GM18868 (cell line): Measurements from ENCODE around the gene BSPH1.
"Not testable (repeated sequence)": the region's sequence is repeated elsewhere in the genome, so short reads cannot be mapped to it uniquely, and the experiment has no call there.

Source experiments
- ATAC-seq: cut with Tn5 transposase; IDR thresholded peaks from one replicate; pipeline ENCODE4 v1.9.1; 2021; ENCODE audit warnings: mild to moderate bottlenecking, moderate library complexity; ENCODE audit not compliant: unreplicated experiment

BSPH1 gene, protein sequence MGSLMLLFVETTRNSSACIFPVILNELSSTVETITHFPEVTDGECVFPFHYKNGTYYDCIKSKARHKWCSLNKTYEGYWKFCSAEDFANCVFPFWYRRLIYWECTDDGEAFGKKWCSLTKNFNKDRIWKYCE

DNA sequence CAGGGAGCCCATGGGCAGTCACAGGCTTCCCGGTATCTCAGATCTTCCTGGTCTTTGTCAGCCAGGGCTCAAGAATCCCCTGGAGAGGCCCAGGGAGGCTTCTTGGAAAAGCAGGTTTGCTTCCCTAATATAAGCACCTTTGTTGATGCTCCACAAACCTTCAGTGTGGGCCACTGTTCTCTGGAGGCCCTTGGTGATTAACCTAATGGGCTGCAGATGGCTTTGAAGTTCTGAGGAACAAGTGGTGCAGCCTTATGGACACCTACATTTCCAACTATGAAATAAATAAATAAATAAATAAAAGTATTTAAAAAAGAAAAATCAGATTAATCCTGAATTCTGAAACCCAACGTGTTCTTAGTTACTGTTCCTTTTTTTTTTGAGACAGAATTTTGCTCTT lies at the start of gene BSPH1:
BSPH1 (minus strand) TSS at position 101 of the 400 bp plus-strand sequence; CDS start at position 12, 89 bp downstream.
- no peak for ATAC-seq

DNA sequence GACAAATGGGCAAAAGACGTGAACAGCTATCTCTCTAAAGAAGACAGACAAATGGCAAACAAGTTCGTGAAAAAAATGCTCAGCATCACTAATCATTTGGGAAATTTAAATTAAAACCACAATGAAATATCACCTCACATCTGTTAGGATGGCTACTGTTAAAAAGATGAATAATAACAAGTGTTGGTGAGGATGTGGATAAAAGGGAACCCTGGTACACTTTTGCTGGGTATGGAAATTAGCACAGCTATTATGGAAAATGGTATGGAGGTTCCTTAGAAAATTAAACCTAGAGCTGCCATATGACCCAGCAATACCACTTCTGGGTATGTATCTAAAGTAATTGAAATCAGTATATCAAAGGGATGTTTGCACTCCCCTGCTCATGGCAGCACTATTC lies 44.8 kb upstream of the BSPH1 start:
- ATAC-seq = no peak

DNA sequence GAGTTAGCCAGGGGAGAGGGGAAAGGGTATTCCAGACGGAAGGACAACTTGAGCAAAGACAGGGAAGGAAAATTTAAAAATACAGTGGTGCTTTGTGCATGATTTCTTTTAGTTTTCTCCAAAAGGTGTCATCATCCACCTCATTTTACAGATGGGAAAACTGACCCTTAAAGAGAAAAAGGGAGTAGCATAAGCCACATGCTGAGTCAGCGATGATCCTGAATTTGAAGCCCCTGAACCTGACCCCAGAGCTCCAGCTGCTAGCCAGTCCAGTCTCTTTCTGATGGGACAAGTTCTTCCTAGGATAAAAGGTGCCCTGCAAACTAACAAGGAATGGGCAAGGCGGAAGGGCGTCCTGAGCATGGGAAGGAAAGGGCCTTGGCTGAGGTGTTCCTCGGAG lies 41.6 kb upstream of the BSPH1 start:
- no peak for ATAC-seq

DNA sequence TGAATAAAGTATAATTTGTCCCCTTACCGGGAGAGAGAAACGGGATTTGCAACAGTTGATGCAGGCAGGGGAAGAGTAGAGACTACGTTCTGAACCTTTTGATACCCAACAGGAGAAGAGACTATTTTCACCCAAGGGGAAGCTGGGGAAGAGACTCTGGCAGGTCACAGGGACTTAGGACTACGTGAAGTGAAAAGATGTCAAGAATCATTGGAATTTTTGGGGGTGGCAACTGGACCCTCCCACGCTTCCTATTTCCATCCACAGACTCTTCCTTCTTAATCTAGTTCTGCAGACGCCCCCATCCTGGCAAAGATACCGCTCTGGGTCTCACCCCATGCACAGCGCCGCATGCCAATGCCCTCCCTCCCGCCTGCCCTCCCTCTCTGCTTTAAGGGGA lies 38.1 kb upstream of the BSPH1 start:
- no peak for ATAC-seq

DNA sequence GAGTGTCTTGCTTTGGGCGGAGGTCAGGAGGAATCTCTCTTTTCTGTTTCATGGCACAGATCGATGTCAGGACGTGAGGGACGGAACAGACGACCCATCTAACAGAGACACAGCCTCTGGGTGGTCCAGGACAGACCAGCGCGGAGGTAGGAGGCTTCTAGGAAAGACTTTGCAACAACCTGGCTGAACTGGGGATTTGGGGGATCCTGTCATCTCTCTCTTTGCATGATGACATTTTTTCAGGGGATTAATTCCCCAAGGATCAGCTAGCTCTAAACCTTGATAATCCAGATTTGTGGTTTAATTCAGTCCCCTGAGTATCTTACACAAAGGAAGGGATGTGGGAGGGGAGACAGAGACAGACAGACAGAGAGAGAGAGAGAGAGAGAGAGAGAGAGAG lies 37.5 kb upstream of the BSPH1 start:
- no peak for ATAC-seq

DNA sequence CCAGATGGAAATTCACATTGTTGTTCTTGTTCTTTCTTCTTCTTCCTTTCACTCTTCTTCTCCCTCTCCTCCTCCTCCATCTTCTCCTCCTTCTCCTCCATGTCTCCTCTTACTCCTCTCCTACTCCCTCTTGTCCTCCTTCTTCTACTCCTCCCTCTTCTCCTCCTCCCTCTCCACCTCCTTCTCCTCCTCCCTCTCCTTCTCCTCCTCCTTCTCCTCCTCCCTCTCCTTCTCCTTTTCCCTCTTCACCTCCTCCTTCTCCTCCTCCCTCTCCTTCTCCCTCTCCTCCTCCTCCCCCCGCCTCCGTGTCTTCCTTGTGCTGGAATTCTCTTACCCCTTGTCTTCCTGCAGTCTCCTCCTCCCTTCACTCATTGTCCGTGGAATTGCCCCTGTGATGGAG lies 33.5 kb upstream of the BSPH1 start:
- ATAC-seq = no peak

DNA sequence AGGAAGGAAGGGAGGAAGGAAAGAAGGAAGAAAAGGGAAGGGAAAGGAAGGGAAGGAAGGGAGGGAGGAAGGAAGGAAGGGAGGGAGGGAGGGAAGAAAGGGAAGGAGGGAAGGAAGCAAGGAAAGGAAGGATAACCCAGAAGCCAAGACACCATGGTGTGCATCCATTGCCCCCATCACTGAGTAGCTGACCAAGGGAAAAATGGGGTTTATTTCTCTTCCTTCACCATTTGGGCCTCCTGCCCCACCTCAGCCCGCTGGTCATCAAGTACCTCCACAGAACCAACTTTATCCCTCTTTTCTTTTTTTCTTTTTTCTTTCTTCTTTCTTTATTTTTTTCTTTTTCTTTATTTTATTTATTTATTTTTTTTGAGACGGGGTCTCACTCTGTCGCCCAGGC lies 31.5 kb upstream of the BSPH1 start:
- no peak for ATAC-seq

DNA sequence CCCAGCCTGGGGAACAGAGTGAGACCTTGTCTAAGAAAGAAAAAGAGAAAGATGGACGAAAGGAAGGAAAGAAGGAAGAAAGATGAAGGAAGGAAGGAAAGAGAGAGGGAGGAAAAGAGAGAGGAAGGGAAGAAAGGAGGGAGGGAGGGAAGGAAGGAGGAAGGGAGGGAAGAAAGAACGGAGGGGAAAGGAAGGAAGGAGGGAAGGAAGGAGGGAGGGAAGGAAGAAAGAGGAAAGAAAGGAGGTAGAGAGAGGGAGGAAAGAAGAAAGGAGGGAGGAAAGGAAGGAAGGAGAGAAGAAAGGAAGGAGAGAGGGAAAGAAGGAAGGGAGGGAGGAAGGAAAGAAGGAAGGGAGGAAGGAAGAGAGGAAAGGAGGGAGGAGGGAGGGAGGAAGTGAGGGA lies 31.0 kb upstream of the BSPH1 start:
- no peak for ATAC-seq

DNA sequence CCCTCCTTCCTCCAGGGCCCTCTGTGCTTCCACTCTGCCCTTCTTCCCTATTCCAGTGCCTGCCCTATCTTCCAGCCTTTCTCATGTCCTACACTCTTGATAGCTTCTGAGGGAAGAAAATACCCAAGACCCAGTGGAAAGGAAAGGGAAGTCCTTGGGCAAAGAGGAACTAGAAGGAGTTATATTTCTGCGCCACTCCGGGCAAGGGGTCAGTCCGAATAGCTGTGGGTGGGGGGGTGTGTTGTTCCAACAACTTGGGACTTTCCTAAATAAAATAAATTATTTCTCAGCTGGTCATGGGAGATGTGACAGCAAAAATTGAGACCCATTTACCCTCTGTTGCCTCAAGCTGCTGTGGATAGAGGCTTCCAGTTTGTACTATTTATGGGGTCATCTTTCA lies 28.7 kb upstream of the BSPH1 start:
- ATAC-seq = no peak

DNA sequence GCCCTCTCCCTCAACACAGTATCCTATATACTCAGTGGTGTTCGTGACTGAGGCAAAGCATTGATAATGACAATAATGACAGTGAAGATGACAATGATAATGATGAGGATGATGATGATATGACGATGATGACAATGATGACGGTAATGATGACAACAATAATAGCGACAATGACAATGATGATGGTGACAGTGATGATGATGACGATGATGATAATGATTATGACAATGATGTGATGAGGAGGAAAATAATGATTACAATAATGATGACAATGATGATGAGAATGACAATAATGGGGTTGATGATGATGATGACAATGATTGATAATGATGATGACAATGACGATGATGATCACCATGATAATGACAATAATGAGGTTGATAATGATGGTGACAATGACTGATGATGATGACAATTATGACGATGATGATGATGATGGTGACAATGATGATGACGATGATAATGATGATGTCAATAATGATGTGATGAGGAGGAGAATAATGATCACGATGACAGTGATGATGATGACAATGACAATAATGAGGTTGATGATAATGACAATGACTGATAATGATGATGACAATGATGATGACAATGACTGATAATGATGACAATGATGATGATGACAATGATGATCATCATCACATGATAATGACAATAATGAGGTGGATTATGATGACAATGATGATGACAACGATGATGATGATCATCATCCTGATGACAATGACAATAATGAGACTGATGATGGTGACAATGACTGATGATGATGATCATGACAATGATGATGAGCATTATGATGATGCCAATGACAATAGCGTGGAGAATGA lies 19.2 kb upstream of the BSPH1 start:
- no peak for ATAC-seq

DNA sequence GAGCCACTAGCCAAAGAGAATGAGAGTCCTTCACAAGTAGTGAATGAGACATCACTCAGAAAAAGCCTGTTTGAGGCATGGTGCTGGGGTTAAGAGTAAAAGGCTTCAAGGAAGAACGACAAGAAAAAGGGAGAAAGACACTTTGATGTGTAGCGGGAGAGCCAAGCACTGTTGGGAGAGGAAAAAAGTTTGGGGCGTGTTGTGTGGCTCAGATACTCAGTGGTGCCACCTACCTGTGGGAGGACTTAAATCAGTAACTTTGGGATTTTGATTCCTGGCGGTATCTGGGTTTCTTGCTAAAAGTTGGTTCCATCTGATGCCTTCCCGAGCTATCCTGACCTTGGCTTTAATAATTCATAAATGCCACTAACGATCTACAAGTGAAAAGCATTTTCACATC lies 14.8 kb upstream of the BSPH1 start:
- no peak for ATAC-seq

DNA sequence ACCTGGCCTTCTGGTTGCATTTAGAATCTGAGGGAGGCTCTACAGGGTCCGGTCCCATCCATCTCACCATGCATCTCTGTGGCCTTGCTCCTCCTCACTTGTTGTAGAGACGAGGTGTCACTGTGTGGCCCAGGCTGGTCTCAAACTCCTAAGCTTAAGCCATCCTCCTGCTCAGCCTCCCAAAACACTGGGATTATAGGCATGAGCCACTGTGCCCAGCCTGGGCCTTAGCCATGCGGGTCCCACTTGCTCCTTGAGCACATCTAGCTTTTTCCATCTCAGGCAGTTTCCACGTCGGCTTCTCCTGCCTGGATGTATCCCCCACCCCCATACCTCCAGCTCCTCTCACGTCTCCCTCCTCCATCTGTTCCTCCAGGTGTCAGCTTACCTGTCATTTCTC lies 12.3 kb upstream of the BSPH1 start:
- no peak for ATAC-seq

DNA sequence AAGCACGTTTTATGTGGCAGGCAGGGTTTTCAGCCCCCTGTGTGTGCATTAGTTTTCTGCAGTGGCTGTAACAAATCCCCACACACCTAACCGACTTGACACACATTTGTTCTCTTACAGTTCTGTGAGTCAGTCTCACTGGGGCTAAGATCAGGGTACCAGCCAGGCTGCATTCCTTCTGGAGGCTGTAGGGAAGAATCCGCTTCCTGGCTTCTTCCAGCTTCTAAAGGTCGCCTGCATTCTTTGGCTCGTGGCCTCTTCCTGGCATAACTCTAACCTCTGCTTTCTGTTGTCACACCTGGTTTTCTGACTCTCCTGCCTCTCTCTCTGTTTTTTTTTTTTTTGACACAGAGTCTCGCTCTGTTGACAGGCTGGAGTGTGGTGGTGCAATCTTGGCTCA lies 8.9 kb upstream of the BSPH1 start:
- ATAC-seq = no peak

DNA sequence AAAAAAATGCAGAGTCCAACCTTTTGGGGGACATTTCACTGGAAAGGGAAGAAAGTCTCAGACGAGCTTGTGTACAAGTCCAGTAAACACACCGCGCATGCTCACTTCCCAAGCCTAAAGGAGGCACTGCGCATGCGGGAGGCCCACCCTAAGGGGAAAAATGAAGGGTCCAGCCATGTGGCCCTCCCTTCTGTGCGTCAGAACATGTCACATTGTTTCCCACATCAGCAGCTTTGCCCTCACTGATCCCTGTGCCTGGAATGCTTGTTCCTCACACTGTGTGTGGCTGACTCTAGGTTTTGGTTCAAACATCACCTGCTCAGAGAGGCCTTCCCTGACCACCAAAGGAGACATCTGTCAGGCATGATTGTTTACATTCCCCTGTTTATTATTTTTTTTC lies 6.8 kb upstream of the BSPH1 start:
- ATAC-seq = no peak

DNA sequence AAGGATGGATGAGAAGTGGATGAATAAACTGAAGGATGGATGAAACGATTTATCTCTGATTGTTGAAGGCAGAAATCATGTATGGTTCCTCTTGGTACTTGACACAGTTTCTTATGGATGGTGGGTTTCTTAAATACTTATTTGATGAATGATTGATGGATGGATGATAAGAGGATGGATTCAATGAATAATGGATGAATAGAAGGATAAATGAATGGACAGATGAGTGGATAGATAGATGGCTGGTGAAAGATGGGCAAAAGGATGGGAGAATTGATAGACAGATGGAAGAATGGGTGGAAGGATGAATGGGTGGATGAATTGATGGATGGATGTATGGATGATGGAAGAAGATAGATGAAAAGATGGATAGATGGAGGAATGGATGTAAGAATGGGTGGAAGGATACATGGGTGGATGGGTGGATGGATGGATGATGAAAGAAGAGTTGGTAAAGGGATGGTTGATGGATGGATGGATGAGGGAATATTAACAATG lies 4.3 kb upstream of the BSPH1 start:
- no peak for ATAC-seq

DNA sequence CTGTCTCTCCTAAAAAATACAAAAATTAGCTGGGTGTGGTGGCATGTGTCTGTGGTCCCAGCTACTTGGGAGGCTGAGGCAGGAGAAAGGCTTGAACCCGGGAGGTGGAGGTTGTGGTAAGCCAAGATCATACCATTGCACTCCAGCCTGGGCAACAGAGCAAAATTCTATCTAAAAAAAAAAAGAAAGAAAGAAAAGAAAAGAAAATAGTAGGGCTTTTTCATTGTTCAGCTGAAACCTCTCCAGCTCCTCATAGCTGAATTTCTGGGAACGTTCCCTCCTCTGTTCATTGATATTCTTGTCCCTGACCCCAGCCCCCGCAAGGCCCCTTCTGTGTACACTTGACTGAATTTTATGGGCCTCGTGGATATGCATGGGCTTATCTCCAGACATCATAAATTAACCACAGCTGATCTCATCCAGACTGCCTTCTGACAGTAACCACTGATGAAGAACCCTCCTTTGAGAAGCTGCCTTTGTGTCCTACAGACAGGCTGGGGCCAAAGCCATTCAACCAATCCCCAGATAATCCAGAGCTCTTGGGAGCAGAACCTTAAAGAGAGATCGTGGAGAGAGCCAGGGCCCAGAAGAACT lies 2.3 kb upstream of the BSPH1 start, which contains the start of gene ELSPBP1:
ELSPBP1 (plus strand) TSS at position 424 of the 594 bp plus-strand sequence. CDS start 14,036 bp downstream, outside the sequence.
- no peak for ATAC-seq

DNA sequence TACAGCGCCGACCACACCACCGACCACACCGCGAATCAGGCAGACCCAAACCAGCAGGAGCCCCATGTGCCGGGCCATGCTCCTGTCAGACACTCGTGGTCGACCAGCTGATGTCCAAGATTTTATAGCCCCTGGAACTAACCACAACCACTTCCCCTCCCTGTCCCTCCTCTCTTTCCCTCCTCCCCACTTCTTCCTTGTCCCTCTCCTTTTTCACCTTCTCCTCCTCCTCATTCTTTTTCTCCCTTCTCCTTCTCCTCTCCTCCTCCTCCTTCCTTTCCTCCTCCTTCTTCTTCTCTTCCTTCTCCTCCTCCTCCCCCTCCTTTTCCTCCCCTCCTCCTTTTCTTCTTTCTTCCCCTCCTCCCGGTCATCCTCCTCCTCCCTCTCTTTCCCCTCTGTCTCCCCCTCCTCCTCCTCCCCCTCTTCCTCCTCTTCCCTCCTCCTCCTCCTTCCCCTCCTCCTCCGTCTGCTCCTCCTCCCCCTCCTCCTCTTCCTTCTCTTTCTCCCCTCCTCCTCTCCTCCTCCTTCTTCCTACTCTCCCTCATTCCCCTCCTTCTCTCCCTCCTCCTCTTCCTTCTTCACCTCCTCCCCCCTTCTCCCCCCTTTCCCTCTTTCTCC lies 670 bp downstream of the BSPH1 start:
- ATAC-seq = no peak

DNA sequence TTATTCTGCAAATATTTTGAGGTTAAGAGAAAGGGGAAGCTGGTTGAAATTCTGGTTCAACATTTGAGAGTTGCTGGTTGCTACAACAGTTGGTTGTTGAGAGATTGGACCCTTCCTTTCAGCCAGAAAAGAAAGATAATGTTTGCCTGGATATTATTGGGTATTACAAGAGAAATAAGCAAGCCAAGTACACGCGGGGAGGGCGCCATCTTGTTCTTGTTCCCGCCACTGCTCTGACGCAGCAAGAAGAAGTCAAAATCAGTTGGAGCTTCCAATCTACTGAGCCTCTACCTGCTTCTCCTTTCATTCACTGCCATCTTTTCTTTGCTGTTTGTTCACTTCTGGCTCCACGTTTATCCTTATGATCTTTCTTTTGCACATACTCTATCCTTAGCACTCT lies 18.4 kb downstream of the BSPH1 start:
- no peak for ATAC-seq

DNA sequence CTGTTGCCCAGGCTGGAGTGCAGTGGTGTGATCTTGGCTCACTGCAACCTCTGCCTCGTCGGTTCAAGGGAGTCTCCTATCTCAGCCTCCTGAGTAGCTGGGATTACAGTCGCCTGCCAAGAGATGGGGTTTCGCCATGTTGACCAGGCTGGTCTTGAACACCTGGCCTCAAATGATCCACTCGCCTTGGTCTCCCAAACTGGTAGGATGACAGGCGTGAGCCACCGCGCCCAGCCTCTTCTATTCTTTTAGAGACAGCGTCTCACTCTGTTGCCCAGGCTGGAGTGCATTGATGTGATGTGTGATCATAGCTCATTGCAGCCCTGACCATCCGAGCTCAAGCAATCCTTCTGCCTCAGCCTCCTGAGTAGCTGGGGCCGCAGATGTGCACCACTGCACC lies 36.0 kb downstream of the BSPH1 start:
- ATAC-seq = not testable (repeated sequence)

DNA sequence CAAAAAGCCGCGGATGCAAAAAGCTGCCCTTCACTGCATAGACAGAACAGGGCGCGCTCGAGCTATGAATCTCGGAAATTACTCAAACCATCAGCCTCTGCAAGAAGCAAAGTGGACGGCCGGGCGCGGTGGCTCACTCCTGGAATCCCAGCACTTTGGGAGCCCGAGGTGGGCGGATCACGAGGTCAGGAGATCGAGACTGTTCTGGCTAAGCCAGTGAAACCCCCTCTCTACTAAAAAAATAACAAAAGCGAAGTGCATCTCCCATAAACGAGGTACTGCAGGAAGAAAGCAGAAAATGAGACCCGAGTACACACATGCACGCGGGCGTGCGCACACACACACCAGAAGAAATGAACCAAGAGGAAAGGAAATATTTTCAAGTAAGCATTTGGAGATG lies 39.8 kb downstream of the BSPH1 start:
- not testable (repeated sequence) for ATAC-seq

DNA sequence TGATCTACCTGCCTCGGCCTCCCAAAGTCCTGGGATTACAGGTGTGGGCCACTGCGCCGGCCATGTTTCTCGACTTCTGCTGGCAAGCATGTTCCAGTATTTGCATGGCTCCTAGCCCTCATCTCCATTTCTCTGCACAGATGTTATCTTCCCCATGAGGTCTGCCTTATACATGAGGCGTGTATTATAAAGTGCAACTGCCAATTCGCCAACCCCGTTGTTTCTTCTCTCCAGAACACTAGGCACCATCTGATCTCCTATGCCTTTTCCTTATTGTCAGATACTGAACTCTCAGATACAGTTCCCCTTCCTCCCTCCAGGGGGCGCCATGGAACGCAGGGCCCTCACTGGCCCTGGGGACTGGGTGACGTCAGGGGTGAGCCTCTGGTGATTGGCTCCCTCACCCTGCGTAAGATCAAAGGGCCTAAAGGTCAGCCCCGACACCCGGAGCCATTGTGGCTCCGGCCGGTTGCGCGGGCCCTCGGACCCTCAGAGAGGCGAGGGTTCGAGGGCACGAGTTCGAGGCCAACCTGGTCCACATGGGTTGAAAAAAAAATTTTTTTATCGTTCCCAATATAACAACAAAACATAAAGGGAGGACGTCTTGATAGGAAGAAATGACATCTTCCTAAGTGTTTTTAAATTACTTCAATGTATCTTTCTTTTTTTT lies 42.0 kb downstream of the BSPH1 start:
- ATAC-seq = not testable (repeated sequence)
